Measurements from ENCODE around the gene GYG1.

The GYG1 gene

DNA sequence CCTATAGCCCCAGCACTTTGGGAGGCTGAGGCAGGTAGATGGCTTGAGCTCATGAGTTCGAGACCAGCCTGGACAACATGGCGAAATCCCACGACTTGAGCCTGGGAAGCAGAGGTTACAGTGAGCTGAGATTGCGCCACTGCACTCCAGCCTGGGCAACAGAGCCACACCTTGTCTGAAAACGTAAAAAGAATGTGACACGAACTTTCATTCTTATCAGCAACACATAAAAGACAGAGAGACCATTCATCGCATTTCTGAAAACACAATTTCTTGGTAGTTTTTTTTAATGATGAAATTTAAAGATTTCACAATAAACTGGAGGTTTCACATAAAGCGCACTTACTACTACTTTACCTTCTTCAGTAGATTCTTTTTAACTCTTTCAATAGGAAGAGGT is 76.5 kb downstream of the GYG1 start:
- no peak overlapping the region for H3K4me3 ChIP-seq (ENCODE audit: low read depth, low read length, poor library complexity, severe bottlenecking)
- no peak overlapping the region for H3K27ac ChIP-seq (ENCODE audit: low read depth, low read length, poor library complexity, severe bottlenecking)
- no peaks in the 10 kb centered on the region for H3K9me2 ChIP-seq (ENCODE audit: low read depth, low read length)
- no peak for TF ChIP-seq EZH2 (IDR thresholded peaks at IDR 0.05; ENCODE audit: borderline replicate concordance, low read length)
- no peak for TF ChIP-seq CTCF (IDR thresholded peaks at IDR 0.05; ENCODE audit: low read length)
- no peak overlapping the region for H3K9ac ChIP-seq (ENCODE audit: low read length)
- H3K79me2 ChIP-seq (ENCODE audit: insufficient read depth, low read length), result no peaks in the 10 kb centered on the region
- no peaks in the 10 kb centered on the region for H3K27me3 ChIP-seq (ENCODE audit: insufficient read depth, low read length)
- no peaks in the 10 kb centered on the region for H3K4me1 ChIP-seq (ENCODE audit: insufficient read depth, low read length, severe bottlenecking)
- H3F3A ChIP-seq (ENCODE audit: insufficient read depth, low read length), result no peaks in the 10 kb centered on the region
- no peaks in the 10 kb centered on the region for H3K9me3 ChIP-seq (ENCODE audit: low read length)
- peaks cover 96% of the 10 kb centered on the region for H3K36me3 ChIP-seq (ENCODE audit: insufficient read depth, low read length)
- no peak overlapping the region for H3K4me2 ChIP-seq (ENCODE audit: low read length)
- no peak overlapping the region for H2AFZ ChIP-seq (ENCODE audit: low read length)
- H4K20me1 ChIP-seq (ENCODE audit: insufficient read depth, low read length), result no peaks in the 10 kb centered on the region
